ENCODE data around the gene PIGP. TPM values are rescaled to one million over a fixed set of nuclear protein-coding genes. Genes with fewer than 3 reads are reported as not detected.

PIGP gene
- total RNA-seq, 1 experiment from 2014 or later: 13.2 TPM

- Mint-ChIP-seq H3K4me3 (no peak overlapping the region), H3K4me1 (peaks cover 32 to 41% of the 10 kb centered on the region in 2 experiments), H3K9me3 (no peaks in the 10 kb centered on the region), H3K27ac (no peak overlapping the region), H3K36me3 (ENCODE audit: insufficient read depth in 1 of 3, low read depth in 3 of 3) (peaks cover 0 to 13% (median 3%) of the 10 kb centered on the region in 3 experiments; a peak in 3 of 7 replicates), H3K27me3 (ENCODE audit: low read depth) (peaks cover 4% of the 10 kb centered on the region; the same call in 1 of the 2 replicates)
- Histone ChIP-seq H2AFZ (ENCODE audit: low read length) (no peak overlapping the region), H4K5ac (ENCODE audit: insufficient read length, low read depth, low read length) (no peak overlapping the region), H3K27ac (ENCODE audit: insufficient read length, low read depth, low read length) (no peak overlapping the region), H2BK5ac (ENCODE audit: insufficient read length, low read length) (no peak overlapping the region), H3K56ac (ENCODE audit: insufficient read length, low read depth, low read length) (no peak overlapping the region), H3K4me2 (ENCODE audit: insufficient read depth, insufficient read length, low read length) (no peak overlapping the region), H3K23me2 (ENCODE audit: insufficient read length, low read depth, low read length, poor library complexity, severe bottlenecking) (no peaks in the 10 kb centered on the region), H2AK5ac (ENCODE audit: insufficient read length, low read length) (no peak overlapping the region), H3K4ac (ENCODE audit: low read depth, low read length) (no peak overlapping the region), H3K27me3 (ENCODE audit: insufficient read depth, low read length) (no peaks in the 10 kb centered on the region), H2BK12ac (ENCODE audit: insufficient read length, low read depth, low read length) (no peak overlapping the region), H2BK20ac (ENCODE audit: low read depth, low read length, poor library complexity, severe bottlenecking) (no peak overlapping the region), H3K9me3 (ENCODE audit: control insufficient read depth, low read depth, low read length) (no peaks in the 10 kb centered on the region), H2BK120ac (ENCODE audit: low read depth, low read length, poor library complexity, severe bottlenecking) (no peak overlapping the region), H3K9ac (ENCODE audit: extremely low read depth, insufficient read length, low read length) (no peak overlapping the region), H4K20me1 (ENCODE audit: control insufficient read depth, insufficient read depth, insufficient read length) (no peaks in the 10 kb centered on the region), H3K18ac (ENCODE audit: insufficient read length, low read depth, low read length) (no peak overlapping the region), H4K91ac (ENCODE audit: insufficient read length, low read depth, low read length) (no peak overlapping the region), H2BK15ac (ENCODE audit: low read depth, low read length) (no peak overlapping the region), H3K14ac (ENCODE audit: insufficient read depth, low read length) (no peak overlapping the region), H3K23ac (ENCODE audit: insufficient read length, low read depth, low read length) (no peak overlapping the region), H3K79me2 (ENCODE audit: insufficient read depth, low read length) (no peaks in the 10 kb centered on the region), H3K4me1 (ENCODE audit: insufficient read depth, low read length) (peaks cover 3% of the 10 kb centered on the region; the same call in 1 of the 2 replicates), H3K79me1 (ENCODE audit: insufficient read depth, low read depth, low read length, poor library complexity, severe bottlenecking) (no peaks in the 10 kb centered on the region), H4K8ac (replicated peaks; ENCODE audit: insufficient read length, low read depth, low read length) (no peak overlapping the region), H3T11ph (ENCODE audit: low read length) (no peak overlapping the region)
- no CpG with 5 or more reads among the region's 6 CpGs for WGBS (ENCODE audit: extremely low coverage, insufficient read length, low lambda C conversion rate)
- TF ChIP-seq CTCF (conservative IDR thresholded peaks at IDR 0.05): no peak
- DNase-seq: no peak
Observed at GRCh38 chr21:37062593-37062935, 10.3 kb downstream of the PIGP start.

All from H9 (cell line).